NCI-H460 (cell line): ENCODE data around the gene PRORP. TPM values are rescaled to one million over a fixed set of nuclear protein-coding genes. Genes with fewer than 3 reads are reported as not detected.
"Not testable (repeated sequence)": the region's sequence is repeated elsewhere in the genome, so short reads cannot be mapped to it uniquely, and the experiment has no call there.

Source experiments
- DNase-seq: peaks from one replicate; pipeline ENCODE4 v3.0.0-alpha.2; 2016; ENCODE audit warnings: low read depth; ENCODE audit errors: extremely low read depth
- polyA plus RNA-seq: library from polyadenylated mRNA; depleted of rRNA; stranded (reverse); fragments of >200 nt; gene quantifications from 2 replicates; pipeline ENCODE4 v1.2.3, GENCODE V29; 2014; cell fraction: nucleus; rRNA removed
- total RNA-seq: library from RNA; depleted of rRNA; stranded (reverse); fragments of >200 nt; shearing (Covaris generic); gene quantifications from 2 replicates; pipeline ENCODE4 v1.2.3, GENCODE V29; 2014; rRNA removed

PRORP gene
- total RNA-seq: 32.8 and 35.4 TPM in 2 replicates
- polyA plus RNA-seq: 32.0 and 48.6 TPM in 2 replicates

DNA sequence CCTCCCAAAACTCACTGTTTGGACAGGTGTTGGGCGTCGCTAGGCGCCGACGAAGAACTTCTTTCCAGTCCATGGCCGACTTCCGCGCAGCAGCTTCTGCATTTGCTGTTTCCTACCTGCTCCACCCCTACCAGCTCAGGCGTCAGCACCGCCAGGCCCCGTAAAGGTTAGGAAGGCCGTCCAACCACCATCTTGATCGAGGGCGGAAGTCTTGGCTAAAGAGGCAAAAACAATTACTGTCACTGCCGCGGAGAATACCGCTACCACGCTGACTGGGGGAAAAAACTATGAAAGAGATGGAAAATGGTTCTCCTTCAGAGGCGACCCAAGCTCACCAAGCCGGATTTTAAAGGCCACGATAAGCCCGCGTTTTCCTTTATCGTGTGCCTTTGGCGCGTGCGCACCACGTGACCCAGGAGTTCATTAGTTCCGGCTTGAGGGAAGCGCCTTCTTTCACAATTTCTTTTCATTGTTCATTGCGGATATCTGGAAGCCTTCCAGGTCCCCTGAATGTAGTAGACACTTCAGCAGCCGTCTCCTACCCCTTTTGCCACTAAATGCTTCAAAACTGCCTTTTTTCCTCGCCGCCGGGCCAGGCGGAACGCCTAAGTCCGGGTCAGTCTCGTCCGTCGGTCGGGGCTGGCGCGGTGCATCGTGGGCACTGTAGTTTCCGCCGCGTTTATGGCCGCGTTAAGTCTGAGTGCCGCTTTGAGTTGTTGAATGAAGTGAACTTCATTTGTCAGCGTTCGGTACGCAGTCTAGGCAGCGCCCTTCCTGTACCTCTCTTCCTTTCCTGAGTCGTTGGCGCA, at the start of gene PRORP, which contains the start of gene PPP2R3C:
TSS of gene PRORP (plus strand) at position 666 of the 809 bp plus-strand sequence. CDS start 694 bp downstream, outside the sequence.
TSS of gene PPP2R3C (minus strand) at position 104 of the 809 bp plus-strand sequence. CDS start at position 73, 31 bp downstream.
- peak; percentile 80 for DNase-seq

DNA sequence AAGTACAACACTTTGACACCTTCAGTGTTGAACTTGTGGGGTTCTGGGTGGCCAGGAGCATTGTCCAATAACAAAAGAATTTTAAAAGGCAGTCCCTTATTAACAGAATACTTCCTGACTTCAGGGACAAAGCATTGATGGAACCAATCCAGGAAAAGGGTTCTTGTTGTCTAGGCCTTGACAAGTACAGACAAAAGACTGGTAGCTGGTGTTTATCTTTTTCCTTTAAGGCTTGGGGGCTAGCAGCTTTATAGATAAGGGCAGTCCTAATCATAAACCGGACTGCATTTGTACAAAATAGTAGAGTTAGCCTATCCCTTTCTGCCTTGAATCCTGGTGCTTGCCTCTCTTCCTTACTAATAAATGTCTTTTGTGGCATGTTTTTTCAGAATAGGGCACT, 48.9 kb upstream of the PRORP start:
- DNase-seq: no peak

DNA sequence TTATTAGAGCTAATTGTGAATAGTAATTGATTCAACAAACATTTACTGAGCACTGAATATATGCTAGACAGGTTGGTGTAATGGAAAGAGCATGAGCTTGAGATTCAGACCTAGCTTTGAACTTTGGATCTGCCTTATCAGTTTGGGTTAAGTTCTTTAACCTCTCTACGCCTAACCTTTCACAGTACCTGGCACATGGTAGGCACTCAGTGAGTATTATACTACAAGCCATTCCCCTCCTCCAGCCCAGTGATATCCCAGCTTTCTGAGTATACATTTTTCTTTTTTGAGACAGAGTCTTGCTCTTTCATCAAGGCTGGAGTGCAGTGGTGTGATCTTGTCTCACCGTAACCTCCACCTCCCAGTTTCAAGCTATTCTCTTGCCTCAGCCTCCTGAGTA, 44.3 kb upstream of the PRORP start:
- no peak for DNase-seq

DNA sequence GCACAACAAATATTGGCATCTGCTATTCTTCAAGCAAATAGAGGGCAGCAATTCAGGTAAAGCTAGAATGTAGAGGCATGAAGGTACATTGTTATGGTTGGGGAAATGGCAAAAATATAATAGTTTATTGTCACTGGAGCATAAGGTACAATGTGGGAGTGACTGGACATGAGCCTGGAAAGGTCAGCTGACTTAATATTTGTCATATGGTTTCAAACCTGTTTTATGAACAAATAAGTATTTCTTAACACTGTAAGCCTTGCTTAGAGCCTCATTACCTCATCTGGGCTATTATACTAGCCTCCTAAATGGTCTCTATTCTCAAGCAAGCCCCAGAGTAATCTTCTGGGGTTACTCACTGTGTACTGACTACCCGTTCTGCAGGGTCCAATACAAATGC, 42.6 kb upstream of the PRORP start:
- DNase-seq: no peak

DNA sequence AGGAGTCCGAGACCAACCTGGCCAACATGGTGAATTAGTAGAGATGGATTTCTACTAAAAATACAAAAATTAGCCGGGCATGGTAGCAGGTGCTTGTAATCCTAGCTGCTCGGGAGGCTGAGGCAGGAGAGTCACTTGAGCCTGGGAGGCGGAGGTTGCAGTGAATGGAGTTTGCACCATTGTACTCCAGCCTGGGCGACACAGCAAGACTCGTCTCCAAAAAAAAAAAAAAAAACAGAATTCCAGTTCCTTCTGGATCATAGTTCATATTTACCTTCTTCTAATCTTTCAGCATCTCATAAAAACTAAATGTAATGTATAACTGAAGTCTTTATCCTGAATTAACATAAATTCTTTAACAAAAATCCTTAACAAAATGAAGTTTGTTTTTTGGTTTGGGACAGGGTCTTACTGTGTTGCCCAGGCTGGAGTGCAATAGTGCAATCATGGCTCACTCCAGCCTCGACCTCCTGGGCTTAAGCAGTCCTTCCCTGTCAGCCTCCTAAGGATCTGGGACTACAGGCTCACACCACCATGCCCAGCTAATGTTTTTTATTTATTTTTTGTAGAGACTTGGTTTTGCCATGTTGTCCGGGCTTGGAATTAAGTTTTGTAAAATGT, 38.7 kb upstream of the PRORP start:
- DNase-seq: no peak

DNA sequence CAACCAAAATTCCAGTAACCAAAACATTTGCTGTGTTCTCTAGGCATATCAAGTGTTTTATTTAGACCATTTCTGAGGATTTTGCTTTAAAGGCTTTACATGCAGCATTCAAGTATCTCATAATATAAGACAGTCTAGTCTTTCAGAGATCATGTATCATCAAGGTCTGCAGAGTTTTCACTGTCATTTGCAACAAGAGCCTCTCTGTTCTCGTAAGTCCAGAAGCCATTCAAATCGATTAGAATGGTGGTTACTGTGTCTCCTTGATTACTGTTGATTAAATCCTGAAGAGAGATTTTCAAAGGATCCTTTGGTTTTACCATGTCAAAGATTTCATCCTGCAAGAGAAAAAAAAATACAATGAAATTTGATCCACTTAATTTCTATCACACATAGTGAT, 36.9 kb upstream of the PRORP start:
- no peak for DNase-seq

DNA sequence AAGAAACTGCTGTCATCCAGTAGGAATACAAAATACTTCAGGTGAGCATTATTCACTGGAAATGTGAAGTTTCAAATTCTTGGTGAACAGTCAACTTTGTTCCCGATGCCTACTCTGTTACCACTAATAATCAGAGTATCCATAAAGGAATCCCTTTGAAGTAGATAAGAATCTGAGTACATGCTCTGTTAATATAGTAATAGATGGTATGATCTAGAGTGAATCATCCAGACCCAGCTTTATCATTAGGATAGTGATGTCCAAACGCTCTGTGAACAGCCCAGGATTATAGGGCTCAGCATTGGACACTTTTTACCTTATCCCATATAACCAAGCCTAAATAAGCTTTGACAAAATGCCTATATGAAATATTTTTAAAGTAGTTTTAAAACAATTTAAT, 33.8 kb upstream of the PRORP start:
- no peak for DNase-seq

DNA sequence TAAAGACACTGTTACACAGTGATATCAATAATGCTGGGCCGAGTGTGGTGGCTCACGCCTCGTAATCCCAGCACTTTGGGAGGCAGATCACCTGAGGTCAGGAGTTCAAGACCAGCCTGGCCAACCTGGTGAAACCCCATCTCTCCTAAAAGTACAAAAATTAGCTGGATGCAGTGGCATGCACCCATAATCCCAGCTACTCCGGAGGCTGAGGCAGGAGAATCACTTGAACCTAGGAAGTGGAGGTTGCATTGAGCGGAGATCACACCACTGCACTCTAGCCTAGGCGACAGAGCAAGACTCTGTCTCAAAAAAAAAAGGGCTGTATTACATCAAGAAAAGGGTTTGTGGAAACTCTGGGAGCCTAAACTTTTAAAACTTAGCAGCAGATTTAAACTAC, 27.7 kb upstream of the PRORP start:
- DNase-seq: not testable (repeated sequence)

DNA sequence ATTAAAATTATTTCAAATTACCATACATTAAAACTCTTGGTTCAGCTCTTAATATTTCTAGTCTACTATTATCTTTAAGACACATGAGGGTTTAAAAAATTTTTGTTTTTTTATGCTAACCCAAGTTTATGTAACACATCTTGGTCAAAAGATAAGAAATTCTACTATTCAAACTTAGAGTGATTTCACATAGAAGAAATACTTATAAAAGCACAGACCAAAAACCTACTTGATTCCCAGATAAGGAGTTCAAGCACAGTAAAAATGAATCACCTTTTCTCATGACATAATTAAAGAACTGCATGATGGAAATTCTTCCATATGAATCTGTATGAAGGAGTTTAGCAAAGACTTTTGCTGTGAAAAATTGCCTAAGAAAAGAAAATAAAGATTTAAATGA, 14.5 kb upstream of the PRORP start:
- no peak for DNase-seq

DNA sequence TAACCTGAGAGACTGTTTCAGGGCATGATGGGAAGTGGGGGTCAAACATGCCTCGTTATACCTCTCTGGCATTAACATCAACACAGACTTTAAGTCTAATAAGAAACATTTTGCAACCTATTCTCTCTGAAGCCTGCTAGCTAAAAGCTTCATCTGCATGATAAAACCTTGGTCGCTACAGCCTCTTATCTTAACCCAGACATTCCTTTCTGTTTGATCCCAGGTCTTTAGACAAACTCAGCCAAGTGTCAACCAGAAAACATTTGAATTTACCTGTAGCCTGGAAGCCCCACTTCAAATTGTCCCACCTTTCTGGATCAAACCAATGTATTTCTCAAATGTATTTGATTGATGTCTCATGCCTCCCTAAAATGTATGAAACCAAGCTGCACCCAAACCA, 9.7 kb upstream of the PRORP start:
- DNase-seq: no peak

DNA sequence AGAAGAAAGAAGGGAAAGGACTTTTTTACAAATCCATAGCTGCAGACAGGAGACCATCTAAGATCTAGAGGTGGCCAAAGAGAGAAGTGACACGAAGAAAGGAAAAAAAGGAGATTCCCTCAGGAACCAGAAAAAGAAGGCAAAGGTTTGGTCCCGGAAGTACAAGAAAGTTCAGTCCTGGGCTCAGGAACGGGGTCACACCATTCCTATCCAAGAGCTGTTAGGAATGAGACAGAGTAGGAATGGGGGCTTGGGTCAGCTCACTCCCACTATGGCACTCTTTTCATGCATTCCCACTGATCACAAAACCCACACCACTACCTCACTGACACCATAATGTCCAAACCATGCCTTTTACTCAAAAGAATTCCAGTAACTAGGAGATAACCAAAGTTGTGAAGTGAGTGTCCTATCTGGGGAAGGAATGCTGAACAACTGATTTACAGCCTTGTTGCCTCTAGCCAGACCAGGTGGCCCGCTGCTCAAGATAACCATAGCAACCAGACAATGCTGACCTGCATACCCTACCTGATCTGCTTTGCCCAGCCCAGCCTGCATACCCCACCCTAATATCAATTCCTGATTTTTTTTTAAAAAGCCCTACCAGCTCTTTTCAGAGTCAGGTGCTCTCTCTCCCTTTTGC, 8.9 kb upstream of the PRORP start:
- no peak for DNase-seq

DNA sequence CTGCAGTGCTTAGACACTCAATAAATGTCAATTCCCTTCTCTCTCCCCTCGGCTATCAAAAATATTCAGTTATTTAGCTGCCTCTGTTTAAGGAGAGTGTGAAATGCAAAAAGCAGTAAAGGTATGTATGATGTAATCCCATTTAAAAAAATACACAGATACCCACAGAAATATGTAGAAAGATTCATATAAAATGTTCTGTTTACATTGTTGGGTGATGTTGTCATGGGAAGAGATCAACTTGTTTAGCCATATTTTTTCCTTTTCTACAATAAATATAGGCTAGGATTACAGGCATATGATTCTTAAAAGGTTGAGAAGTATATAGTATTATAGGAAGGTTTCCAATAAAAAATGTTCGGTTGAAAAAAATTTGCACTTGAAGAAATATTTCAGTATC, 8.3 kb upstream of the PRORP start:
- no peak for DNase-seq

DNA sequence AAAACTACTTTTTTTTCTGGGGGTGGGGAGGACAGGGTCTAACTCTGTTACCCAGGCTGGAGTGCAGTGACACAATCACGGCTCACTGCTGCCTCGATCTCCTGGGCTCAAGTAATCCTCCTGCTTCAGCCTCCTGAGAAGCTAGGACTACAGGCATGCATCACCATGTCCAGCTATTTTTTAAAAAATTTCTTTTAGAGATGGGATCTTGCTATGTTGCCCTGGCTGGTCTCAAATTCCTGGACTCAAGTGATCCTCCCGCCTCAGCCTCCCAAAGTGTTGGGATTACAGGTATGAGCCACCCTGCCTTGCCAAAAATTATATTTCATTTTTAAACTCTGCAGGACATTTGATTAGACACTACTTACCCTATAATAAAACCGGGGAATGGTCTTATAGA, 6.1 kb upstream of the PRORP start:
- no peak for DNase-seq

DNA sequence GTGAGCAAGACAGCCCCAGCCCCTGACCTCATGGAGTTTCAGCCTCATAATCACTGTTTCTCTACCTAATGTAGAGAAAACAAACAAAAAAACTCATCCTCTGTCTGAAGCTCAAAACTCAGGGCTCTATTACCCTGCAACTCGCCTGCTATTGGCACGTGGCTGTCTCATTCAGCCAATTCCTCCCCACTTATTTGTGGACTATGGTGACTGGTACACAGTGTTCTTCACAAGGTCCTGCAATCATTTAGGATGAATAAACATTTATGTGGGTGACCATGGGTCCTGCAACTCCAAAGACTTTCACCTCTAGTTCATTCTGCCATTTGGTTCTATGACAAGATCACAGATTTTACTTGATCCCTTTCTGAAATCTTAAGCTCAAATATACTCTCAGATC, 5.2 kb upstream of the PRORP start:
- DNase-seq: no peak

DNA sequence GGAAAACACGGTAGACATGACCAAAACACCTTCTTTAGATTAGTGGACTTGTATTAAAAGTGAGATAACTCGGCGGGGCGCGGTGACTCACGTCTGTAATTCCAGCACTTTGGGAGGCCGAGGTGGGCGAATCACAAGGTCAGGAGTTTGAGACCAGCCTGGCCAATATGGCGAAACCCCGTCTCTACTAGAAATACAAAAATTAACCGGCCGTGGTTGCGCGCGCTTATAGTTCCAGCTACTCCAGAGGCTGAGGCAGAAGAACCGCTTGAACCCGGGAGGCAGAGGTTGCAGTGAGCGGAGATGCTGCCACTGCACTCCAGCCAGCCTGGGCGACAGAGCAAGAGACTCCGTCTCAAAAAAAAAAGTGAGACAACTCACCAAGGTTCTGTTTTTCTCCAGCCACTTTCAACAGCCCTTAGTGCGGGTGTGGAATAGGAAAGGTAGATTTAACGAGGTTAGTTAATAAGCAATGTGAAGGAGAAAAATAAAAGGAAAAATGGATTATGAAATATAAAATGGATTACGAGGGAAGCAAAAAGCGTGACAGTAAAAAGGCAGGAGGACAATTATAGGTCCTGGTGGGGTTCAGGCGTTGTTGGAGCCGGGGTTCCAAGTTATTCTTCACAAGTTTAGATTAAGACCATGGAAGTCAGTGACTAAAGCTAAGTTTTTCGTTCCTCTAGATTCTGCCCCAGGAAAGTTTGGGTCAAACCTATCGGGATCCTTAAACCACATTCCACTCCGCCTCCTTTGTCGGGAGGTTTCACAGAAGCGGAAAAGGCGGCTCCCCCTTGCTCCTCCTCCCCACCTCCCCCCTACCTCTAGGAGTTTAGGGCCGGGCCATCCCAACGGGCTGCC, 1.1 kb upstream of the PRORP start:
- DNase-seq: peak; percentile 89

DNA sequence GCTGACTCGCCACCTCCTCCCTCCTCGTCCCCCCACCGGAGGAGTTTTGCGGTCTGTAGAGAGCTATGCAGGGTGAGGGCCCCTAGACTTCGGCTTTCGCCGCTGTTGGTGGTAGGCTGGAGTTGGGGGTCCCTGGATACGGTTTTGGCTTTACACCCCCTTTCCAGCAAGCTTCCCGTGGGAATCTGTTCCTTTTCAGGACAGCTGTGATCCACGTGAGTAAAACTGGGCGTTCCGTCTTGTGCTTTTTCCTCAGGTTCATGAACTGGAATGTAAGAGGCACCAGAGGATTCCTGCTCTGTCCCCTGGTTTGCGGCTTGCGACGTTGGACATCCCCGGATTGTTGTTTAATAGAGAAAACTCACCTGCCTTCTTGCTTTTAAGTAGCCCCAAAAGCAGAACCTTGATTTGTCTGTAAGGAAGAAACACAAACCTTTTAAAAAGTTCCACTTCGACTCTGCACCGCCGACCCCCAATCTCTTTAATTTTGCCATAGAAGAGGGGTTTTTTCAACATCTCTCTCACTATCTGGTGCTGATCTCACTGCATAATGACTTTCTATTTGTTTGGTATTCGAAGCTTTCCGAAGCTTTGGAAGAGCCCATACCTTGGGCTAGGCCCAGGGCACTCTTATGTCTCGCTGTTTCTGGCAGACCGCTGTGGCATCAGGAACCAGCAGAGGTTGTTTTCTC, 490 bp downstream of the PRORP start:
- no peak for DNase-seq

DNA sequence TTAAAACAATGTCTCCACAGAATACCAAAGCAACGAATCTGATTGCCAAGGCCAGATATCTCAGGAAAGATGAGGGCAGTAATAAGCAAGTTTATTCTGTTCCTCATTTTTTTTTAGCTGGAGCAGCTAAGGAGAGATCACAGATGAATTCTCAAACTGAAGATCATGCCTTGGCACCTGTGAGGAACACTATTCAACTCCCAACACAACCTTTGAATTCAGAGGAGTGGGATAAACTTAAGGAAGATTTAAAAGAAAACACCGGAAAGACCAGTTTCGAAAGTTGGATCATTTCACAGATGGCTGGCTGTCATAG, 994 bp downstream of the PRORP start:
- DNase-seq: no peak

DNA sequence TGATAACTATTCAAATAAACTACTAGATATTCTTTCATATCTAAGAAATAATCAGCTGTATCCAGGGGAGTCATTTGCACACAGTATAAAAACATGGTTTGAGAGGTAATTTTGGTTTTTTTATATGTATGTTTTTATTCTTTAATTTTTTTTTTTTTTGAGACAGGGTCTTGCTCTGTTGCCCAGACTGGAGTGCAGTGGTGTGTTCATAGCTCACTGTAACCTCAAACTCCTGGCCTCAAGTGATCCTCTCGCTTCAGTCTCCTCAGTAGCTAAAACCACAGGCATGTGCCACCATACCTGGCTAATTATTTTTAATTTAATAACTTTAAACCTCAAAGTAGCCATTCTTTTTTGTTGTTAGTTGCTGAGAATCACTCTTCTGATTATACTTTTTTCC, 1.8 kb downstream of the PRORP start:
- DNase-seq: no peak

DNA sequence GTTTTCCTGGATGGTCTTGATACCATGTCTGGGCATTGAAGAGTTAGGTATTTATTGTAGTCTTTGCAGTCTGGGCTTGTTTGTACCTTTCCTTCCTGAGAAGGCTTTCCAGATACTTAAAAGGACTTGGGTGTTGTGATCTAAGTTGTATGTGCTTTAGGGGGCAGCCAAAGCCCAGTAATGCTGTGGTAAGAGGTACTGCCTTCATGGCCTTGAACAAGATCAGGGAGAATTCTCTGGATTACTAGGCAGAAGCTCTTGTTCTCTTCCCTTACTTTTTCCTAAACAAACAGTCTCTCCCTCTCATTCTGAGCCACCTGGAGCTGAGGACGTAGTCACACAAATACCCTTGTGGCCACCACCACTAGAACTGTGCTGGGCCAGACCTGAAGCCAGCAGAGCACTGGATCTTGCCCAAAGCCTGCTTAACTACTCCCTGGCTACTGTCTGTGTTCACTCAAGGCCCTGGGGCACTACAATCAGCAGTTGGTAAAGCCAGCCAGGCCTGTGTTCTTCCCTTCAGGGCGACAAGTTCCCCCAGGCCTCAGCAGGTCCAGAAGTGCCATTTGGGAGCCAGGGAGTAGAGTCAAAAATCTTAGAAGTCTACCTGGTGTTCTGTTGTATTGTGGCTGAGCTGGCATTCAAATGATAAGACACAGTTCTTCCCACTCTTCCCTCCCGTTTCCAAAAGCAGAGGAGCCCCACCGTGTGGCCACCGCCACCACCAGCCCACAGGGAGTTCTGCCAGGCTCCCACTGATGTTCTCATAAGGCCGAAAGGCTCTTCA, 11.4 kb downstream of the PRORP start:
- DNase-seq: no peak
